Measurements from ENCODE around the gene OR2T6. TPM values are rescaled to one million over a fixed set of nuclear protein-coding genes. Genes with fewer than 3 reads are reported as not detected.
"Not testable (repeated sequence)": the region's sequence is repeated elsewhere in the genome, so short reads cannot be mapped to it uniquely, and the experiment has no call there.

Gene OR2T6
- total RNA-seq, 2 donors from 2014 or later, result not detected

DNA sequence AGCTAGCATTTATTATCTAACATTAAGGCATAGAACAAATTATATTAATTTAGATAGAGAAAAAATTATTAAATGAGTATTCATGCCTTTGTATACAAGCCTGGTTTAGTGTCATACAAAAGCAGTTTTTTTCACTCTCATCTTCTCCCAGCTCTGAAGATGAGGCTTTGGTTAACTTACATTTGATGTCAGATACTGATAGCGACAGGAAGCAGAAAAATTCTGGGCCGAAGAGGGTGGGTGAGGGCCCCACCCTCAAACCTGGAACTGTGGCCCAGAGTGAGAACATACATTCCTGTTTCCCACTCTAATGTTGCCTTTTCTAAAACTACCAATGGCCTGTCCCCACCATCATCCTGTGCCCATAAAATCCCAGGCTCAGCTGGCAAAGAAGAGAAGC is 42.3 kb downstream of the OR2T6 start:
- Histone ChIP-seq H3K36me3 (no peaks in the 10 kb centered on the region), H3K4me1 (no peaks in the 10 kb centered on the region), H3K27me3 (no peaks in the 10 kb centered on the region), H3K27ac (no peak overlapping the region), H3K4me3 (no peak overlapping the region), H3K9me3 (peaks cover 0 to 10% of the 10 kb centered on the region in 2 donors)
- TF ChIP-seq, protein P1, sequence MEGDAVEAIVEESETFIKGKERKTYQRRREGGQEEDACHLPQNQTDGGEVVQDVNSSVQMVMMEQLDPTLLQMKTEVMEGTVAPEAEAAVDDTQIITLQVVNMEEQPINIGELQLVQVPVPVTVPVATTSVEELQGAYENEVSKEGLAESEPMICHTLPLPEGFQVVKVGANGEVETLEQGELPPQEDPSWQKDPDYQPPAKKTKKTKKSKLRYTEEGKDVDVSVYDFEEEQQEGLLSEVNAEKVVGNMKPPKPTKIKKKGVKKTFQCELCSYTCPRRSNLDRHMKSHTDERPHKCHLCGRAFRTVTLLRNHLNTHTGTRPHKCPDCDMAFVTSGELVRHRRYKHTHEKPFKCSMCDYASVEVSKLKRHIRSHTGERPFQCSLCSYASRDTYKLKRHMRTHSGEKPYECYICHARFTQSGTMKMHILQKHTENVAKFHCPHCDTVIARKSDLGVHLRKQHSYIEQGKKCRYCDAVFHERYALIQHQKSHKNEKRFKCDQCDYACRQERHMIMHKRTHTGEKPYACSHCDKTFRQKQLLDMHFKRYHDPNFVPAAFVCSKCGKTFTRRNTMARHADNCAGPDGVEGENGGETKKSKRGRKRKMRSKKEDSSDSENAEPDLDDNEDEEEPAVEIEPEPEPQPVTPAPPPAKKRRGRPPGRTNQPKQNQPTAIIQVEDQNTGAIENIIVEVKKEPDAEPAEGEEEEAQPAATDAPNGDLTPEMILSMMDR (IDR thresholded peaks at IDR 0.05), result no peak
- no peak for DNase-seq (ENCODE audit: low spot score)

DNA sequence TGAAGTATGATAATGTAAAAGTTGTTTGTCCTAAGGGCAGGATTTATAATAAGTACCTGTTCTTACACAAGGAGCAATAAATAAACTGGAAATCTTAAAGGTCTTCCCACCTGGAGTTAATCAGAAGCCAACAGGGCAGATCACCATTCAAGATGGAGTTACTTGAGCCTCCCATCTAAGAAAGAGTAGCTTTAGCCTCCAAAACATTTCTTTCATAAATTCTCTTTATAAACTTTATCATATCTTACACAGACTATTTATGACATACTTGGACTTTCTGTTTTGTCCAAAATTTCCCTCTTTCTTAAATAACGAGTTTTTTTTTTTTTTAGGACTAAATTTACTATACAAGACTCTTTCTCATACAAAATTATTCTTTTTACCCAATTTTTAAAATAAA is 45.8 kb downstream of the OR2T6 start:
- Histone ChIP-seq H3K9me3 (peaks cover 0 to 10% of the 10 kb centered on the region in 2 donors), H3K4me3 (no peak overlapping the region), H3K4me1 (no peaks in the 10 kb centered on the region), H3K36me3 (no peaks in the 10 kb centered on the region), H3K27me3 (no peaks in the 10 kb centered on the region), H3K27ac (no peak overlapping the region)
- TF ChIP-seq, protein P1 (IDR thresholded peaks at IDR 0.05), result no peak
- no peak for DNase-seq (ENCODE audit: low spot score)

DNA sequence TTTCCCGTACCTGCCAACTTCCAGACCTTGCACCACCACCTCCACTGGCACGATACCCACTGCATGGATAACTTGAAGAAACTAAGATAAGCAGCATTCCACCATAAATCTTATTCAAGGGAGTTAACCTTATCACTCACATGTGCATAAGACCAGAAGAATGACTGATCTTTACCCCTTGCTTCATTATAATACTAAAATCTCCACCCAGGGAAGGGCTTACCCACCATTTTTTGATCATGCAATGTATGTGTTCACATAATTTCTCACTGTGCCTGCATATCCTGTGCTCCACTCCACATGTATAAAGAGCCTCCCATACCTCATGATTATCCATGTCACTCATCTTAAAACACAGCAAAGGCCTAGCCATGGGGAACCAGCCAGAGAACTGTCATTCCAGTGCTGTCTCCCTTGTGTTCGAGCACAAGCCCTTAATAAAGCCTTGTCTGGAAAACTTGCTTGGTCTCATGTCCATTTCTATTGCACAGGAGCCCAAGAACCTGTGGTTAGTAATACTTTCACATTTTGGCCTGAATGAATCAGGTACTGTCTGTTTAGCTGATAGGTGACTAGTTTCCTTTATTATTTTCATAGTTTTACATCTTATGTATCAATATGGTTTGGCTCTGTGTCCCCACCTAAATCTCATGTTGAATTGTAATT is 52.1 kb downstream of the OR2T6 start:
- not testable (repeated sequence) for H3K36me3 ChIP-seq; H3K9me3 ChIP-seq; H3K4me3 ChIP-seq; H3K27me3 ChIP-seq; DNase-seq (ENCODE audit: low spot score); H3K27ac ChIP-seq; H3K4me1 ChIP-seq

DNA sequence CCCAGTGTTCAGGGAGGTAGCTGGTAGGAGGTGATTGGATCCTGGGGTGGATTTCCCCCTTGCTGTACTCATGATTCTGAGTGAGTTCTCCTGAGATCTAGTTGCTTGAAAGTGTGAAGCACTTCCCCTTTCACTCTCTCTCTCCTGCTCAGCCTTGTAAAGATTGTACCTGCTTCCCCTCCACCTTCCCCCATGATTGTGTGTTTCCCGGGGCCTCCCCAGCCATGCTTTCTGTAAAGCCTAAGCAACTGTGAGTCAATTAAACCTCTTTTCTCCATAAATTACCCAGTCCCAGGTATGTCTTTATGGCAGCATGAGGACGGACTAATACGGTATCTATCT is 52.6 kb downstream of the OR2T6 start:
- not testable (repeated sequence) for H3K9me3 ChIP-seq; H3K27me3 ChIP-seq; H3K4me3 ChIP-seq; H3K27ac ChIP-seq; H3K4me1 ChIP-seq; H3K36me3 ChIP-seq; DNase-seq (ENCODE audit: low spot score)

DNA sequence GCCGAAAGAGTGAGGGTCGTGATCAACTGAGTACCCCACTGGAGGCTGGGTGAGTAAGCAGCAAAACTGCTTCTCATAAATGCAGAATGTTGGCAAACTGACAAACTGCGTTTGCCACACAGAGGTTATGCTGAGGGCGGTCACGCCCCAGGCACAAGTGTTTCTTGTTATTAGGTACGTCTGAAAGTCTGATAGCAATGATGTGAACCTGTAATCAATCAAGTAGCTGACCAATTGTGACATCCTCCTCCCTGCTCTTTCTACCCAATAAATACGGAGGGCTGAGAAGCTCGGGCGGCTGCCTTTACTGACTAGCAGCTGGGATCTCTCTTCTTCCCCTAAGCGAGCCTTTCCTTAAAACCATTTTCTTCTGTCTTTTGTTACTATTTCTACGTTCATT is 56.1 kb downstream of the OR2T6 start:
- not testable (repeated sequence) for DNase-seq (ENCODE audit: low spot score); H3K27me3 ChIP-seq

GRCh38 chr1:248432201-248432600 is 56.7 kb downstream of the OR2T6 start:
- H3K9me3 ChIP-seq; H3K27ac ChIP-seq; H3K27me3 ChIP-seq; DNase-seq (ENCODE audit: low spot score); H3K4me1 ChIP-seq; H3K4me3 ChIP-seq; H3K36me3 ChIP-seq: not testable (repeated sequence)

More for the DNA sequence above, 56.1 kb downstream of the OR2T6 start:
- not testable (repeated sequence) for H3K36me3 ChIP-seq, H3K4me3 ChIP-seq, H3K27ac ChIP-seq, H3K9me3 ChIP-seq, H3K4me1 ChIP-seq

GRCh38 chr1:248433811-248434415 is 58.4 kb downstream of the OR2T6 start:
- not testable (repeated sequence) for H3K4me3 ChIP-seq; H3K4me1 ChIP-seq; H3K27ac ChIP-seq; DNase-seq (ENCODE audit: low spot score); H3K9me3 ChIP-seq; H3K36me3 ChIP-seq; H3K27me3 ChIP-seq

DNA sequence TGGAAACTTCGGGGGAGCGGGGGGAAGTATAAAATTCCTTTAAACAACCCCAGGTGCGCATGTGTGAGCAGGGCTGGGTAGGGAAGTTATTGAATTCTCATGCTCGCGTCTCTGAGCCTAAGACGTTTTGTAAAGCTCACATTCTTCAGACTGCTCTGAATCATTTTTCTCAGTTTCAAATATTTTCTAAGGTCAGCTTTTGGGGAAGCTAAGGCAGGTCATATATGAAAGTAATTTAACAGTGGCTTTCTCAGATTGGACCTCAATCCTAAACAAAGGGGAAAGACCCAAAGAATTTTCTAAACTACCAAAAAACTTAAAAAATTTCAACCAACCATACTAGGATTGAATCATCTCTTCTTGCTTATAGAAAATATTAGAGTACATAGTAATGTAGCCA is 59.4 kb downstream of the OR2T6 start:
- H3K9me3 ChIP-seq; H3K4me3 ChIP-seq; H3K4me1 ChIP-seq; DNase-seq (ENCODE audit: low spot score); H3K27me3 ChIP-seq; H3K36me3 ChIP-seq; H3K27ac ChIP-seq: not testable (repeated sequence)

DNA sequence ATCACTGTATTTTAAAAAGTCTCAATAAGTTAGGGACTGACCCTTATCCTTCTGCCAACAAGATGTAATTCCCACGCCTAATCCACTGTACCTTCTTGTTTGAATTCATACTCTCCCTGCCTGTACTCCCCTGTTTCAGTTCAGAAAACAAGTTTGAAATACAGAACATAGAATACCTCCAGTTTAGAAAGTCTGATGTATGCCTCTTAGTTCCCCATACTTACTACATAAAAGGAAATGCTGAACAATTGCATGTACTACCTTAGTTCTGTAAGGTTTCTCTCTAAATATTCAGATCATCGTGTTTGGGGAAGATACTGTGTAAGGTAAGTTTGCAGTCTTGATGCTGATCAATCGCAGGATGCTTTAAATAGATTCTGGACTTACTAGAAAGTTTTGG is 60.8 kb downstream of the OR2T6 start:
- not testable (repeated sequence) for H3K9me3 ChIP-seq; DNase-seq (ENCODE audit: low spot score); H3K4me1 ChIP-seq; H3K27me3 ChIP-seq; H3K27ac ChIP-seq; H3K36me3 ChIP-seq; H3K4me3 ChIP-seq

- not testable (repeated sequence) for H3K4me3 ChIP-seq; DNase-seq (ENCODE audit: low spot score); H3K36me3 ChIP-seq; H3K4me1 ChIP-seq; H3K9me3 ChIP-seq; H3K27me3 ChIP-seq; H3K27ac ChIP-seq
Observed at GRCh38 chr1:248438668-248439067, 63.1 kb downstream of the OR2T6 start.

DNA sequence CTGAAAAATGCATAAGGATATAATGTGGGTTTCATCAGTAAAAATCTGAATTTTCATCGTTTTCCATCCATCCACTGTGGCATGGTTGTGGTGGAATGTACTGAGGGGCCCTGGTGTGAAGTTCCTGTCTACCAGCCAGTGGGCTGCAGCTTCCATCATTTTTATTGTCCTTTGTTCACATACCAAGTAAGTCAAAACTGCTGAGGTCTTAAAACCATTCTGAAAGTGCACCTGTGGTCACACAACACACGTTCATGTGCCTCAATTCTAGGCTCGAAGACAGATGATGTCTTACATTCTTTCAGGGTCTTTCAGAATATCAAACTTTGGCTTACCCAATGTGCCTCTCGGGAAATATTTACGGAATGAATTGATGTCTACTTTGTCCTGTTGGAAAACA is 63.7 kb downstream of the OR2T6 start:
- DNase-seq (ENCODE audit: low spot score); H3K4me1 ChIP-seq; H3K36me3 ChIP-seq; H3K27me3 ChIP-seq; H3K27ac ChIP-seq; H3K9me3 ChIP-seq; H3K4me3 ChIP-seq: not testable (repeated sequence)
